ENCODE data around the gene MDC1. TPM values are rescaled to one million over a fixed set of nuclear protein-coding genes. Genes with fewer than 3 reads are reported as not detected.
"Not testable (repeated sequence)": the region's sequence is repeated elsewhere in the genome, so short reads cannot be mapped to it uniquely, and the experiment has no call there.

The MDC1 gene, protein sequence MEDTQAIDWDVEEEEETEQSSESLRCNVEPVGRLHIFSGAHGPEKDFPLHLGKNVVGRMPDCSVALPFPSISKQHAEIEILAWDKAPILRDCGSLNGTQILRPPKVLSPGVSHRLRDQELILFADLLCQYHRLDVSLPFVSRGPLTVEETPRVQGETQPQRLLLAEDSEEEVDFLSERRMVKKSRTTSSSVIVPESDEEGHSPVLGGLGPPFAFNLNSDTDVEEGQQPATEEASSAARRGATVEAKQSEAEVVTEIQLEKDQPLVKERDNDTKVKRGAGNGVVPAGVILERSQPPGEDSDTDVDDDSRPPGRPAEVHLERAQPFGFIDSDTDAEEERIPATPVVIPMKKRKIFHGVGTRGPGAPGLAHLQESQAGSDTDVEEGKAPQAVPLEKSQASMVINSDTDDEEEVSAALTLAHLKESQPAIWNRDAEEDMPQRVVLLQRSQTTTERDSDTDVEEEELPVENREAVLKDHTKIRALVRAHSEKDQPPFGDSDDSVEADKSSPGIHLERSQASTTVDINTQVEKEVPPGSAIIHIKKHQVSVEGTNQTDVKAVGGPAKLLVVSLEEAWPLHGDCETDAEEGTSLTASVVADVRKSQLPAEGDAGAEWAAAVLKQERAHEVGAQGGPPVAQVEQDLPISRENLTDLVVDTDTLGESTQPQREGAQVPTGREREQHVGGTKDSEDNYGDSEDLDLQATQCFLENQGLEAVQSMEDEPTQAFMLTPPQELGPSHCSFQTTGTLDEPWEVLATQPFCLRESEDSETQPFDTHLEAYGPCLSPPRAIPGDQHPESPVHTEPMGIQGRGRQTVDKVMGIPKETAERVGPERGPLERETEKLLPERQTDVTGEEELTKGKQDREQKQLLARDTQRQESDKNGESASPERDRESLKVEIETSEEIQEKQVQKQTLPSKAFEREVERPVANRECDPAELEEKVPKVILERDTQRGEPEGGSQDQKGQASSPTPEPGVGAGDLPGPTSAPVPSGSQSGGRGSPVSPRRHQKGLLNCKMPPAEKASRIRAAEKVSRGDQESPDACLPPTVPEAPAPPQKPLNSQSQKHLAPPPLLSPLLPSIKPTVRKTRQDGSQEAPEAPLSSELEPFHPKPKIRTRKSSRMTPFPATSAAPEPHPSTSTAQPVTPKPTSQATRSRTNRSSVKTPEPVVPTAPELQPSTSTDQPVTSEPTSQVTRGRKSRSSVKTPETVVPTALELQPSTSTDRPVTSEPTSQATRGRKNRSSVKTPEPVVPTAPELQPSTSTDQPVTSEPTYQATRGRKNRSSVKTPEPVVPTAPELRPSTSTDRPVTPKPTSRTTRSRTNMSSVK (N-terminal part only)
- 29.1 and 32.3 TPM in 2 replicates for polyA plus RNA-seq (2013)

DNA sequence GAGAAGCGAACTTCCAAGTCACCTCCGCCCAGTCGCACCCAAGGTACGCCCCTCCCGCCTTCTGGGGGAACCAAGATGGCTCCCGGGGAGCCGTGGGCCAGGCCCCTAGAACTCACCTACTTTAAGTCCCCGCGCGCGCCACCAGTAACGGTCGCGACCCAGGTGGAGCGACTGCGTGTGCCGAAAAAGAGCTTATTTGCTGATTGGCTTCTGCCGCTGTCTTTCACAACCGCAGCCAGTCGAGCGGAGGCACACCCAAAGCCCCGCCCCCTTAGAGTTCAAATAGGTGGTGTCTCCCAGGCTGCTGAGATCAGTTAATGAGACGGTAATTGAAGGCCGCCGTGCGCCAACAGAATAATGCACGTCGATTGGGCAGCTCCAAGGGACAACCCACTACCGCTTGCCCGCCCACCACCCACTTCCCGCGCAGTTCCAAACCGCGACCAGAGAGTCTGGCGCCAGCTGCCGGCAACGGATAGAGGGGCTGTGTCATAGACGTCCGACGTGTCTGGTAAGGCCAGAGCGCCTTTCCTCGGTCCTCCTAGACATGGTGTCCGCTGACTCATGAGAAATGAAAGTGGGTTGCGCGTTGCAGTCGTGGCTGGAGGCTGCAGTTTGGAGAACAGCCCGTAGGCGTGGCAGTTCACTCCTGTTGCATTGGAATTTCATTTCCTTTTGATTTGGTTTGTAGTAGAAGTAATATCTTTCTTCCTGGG is at the start of gene MDC1:
MDC1 (minus strand) TSS at position 153 of the 716 bp plus-strand sequence. CDS start 2,106 bp downstream, outside the sequence.
- peak within 1 kb of the TSS; percentile 67 for H3K4me2 ChIP-seq (ENCODE audit: low read length)
- peak within 1 kb of the TSS; percentile 65 for H2BK5ac ChIP-seq (ENCODE audit: low read depth, low read length, poor library complexity)
- H2AK5ac ChIP-seq (ENCODE audit: low read length): peak within 1 kb of the TSS; percentile 67
- H3K79me1 ChIP-seq (ENCODE audit: low read length): peaks cover 27% of the 10 kb centered on the region
- peak within 1 kb of the TSS; percentile 82 for H3K14ac ChIP-seq (ENCODE audit: low read length)
- H3K4ac ChIP-seq (ENCODE audit: low read depth, low read length): peak within 1 kb of the TSS; percentile 66
- H3K79me2 ChIP-seq (ENCODE audit: control insufficient read depth, insufficient read depth, low read length, poor library complexity): peaks cover 20% of the 10 kb centered on the region
- peak within 1 kb of the TSS; percentile 79 for H3K9ac ChIP-seq (ENCODE audit: low read length)
- peak within 1 kb of the TSS; percentile 65 for H2BK120ac ChIP-seq (ENCODE audit: insufficient read depth, low read length, poor library complexity)
- H3K36me3 ChIP-seq (ENCODE audit: control insufficient read depth in 1 of 2, insufficient read depth in 2 of 2, low read length in 2 of 2): peaks cover 21 to 23% of the 10 kb centered on the region in 2 experiments
- no peaks in the 10 kb centered on the region for H3K27me3 ChIP-seq (ENCODE audit: insufficient read depth, low read length)
- peaks cover 1% of the 10 kb centered on the region for H3K9me3 ChIP-seq (ENCODE audit: insufficient read depth, low read depth, low read length)
- H4K91ac ChIP-seq (ENCODE audit: low read depth, low read length): peak within 1 kb of the TSS; percentile 91
- WGBS (ENCODE audit: extremely low coverage, insufficient coverage, insufficient read length): no CpG with 5 or more reads among the region's 48 CpGs
- peak within 1 kb of the TSS; percentile 76 for H3K18ac ChIP-seq (ENCODE audit: low read length)
- peak; percentile 100 for DNase-seq
- H4K8ac ChIP-seq (ENCODE audit: low read depth, low read length): peak within 1 kb of the TSS; percentile 73
- peak within 1 kb of the TSS; percentile 65 for H3K27ac ChIP-seq (ENCODE audit: low read depth, low read length)
- peak within 1 kb of the TSS; percentile 63 for H2AFZ ChIP-seq (ENCODE audit: insufficient read depth, low read length, poor library complexity)
- H3K4me1 ChIP-seq (ENCODE audit: control insufficient read depth in 1 of 2, insufficient read depth in 2 of 2, low read length in 2 of 2): peaks cover 2 to 5% of the 10 kb centered on the region in 2 experiments
- H3K4me3 ChIP-seq (ENCODE audit: low read depth, low read length): peak within 1 kb of the TSS; percentile 74
- H4K12ac ChIP-seq (ENCODE audit: low read depth, low read length): peak within 1 kb of the TSS; percentile 85
- H2BK12ac ChIP-seq (ENCODE audit: low read length): peak within 1 kb of the TSS; percentile 62
- no peak within 1 kb of the TSS for H3K23ac ChIP-seq (ENCODE audit: low read length)

DNA sequence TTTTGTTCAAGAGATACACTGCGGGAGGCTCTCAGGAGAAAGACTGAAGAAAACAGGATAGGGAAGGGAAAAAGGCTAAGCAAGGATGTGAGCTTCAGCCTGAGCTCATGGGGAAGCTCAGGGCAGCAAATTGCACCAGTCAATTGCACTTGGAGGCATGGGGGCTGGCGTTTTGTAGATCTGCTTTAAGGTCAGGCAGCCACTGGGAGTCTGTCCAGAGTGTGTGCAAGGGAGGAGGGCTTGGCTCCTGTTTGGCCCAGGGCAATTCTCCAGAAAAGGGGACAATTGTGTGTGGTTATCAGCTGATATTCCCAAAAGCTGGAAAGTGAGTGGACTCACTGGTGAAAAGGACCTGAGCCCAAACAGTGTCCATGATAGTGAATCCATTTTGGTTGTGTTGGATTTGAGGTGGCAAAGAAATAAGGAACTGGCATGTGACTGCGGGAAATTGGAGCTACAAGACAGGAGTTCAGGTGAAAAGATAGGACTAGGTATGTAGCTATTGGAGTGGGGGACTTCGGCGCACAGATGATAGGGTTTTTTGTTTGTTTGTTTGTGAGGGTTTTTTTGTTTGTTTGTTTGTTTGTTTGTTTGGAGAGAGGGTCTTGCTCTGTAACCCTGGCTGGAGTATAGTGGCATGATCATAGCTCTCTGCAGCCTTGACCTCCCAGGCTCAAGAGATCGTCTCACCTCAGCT is 49.5 kb upstream of the MDC1 start:
- peak overlapping the region; percentile 85 for H3K14ac ChIP-seq (ENCODE audit: low read length)
- no peak overlapping the region for H2AFZ ChIP-seq (ENCODE audit: insufficient read depth, low read length, poor library complexity)
- H3K79me2 ChIP-seq (ENCODE audit: control insufficient read depth, insufficient read depth, low read length, poor library complexity): peaks cover 2% of the 10 kb centered on the region
- DNase-seq: no peak
- no peak overlapping the region for H3K23ac ChIP-seq (ENCODE audit: low read length)
- no peaks in the 10 kb centered on the region for H3K27me3 ChIP-seq (ENCODE audit: insufficient read depth, low read length)
- no peaks in the 10 kb centered on the region for H3K9me3 ChIP-seq (ENCODE audit: insufficient read depth, low read depth, low read length)
- peak overlapping the region; percentile 56 for H3K18ac ChIP-seq (ENCODE audit: low read length)
- H3K4ac ChIP-seq (ENCODE audit: low read depth, low read length): peak overlapping the region; percentile 35
- peak overlapping the region; percentile 71 for H2AK5ac ChIP-seq (ENCODE audit: low read length)
- H3K9ac ChIP-seq (ENCODE audit: low read length): no peak overlapping the region
- peak overlapping the region; percentile 94 for H4K91ac ChIP-seq (ENCODE audit: low read depth, low read length)
- H2BK120ac ChIP-seq (ENCODE audit: insufficient read depth, low read length, poor library complexity): peak overlapping the region; percentile 92
- no peak overlapping the region for H3K4me3 ChIP-seq (ENCODE audit: low read depth, low read length)
- peak overlapping the region; percentile 90 for H2BK12ac ChIP-seq (ENCODE audit: low read length)
- peaks cover 37 to 52% of the 10 kb centered on the region in 2 experiments for H3K4me1 ChIP-seq (ENCODE audit: control insufficient read depth in 1 of 2, insufficient read depth in 2 of 2, low read length in 2 of 2)
- peak overlapping the region; percentile 75 for H3K27ac ChIP-seq (ENCODE audit: low read depth, low read length)
- no peak overlapping the region for H4K12ac ChIP-seq (ENCODE audit: low read depth, low read length)
- H3K79me1 ChIP-seq (ENCODE audit: low read length): peaks cover 64% of the 10 kb centered on the region
- H4K8ac ChIP-seq (ENCODE audit: low read depth, low read length): peak overlapping the region; percentile 66
- H3K36me3 ChIP-seq (ENCODE audit: control insufficient read depth in 1 of 2, insufficient read depth in 2 of 2, low read length in 2 of 2): no peaks in the 10 kb centered on the region
- no peak overlapping the region for H3K4me2 ChIP-seq (ENCODE audit: low read length)
- H2BK5ac ChIP-seq (ENCODE audit: low read depth, low read length, poor library complexity): peak overlapping the region; percentile 88
- 100% methylated on average over 2 of the region's 6 CpGs for WGBS (ENCODE audit: extremely low coverage, insufficient coverage, insufficient read length)

DNA sequence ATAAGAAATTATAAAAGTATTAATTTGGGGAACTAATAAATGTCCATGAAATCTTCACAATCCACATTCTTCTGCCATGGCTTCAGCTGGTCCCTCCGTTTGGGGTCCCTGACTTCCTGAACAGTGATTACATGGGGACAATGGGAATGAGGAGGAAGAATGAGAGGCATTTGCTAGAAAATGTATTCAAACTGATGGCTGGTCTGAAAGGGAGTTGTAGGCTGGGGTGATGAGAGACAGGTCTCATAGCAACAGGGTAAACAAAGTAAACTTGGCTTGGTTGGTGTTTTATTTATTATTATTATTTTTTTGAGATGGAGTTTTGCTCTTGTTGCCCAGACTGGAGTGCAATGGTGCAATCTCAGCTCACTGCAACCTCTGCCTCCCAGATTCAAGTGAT is 48.4 kb upstream of the MDC1 start:
- WGBS (ENCODE audit: extremely low coverage, insufficient coverage, insufficient read length): no CpG with 5 or more reads among the region's 1 CpG
- not testable (repeated sequence) for H3K18ac ChIP-seq (ENCODE audit: low read length); H3K4me3 ChIP-seq (ENCODE audit: low read depth, low read length); H2BK12ac ChIP-seq (ENCODE audit: low read length); H4K12ac ChIP-seq (ENCODE audit: low read depth, low read length); H3K23ac ChIP-seq (ENCODE audit: low read length); H2AK5ac ChIP-seq (ENCODE audit: low read length); DNase-seq; H3K4ac ChIP-seq (ENCODE audit: low read depth, low read length); H4K8ac ChIP-seq (ENCODE audit: low read depth, low read length); H3K14ac ChIP-seq (ENCODE audit: low read length); H3K4me2 ChIP-seq (ENCODE audit: low read length); H3K27ac ChIP-seq (ENCODE audit: low read depth, low read length); H3K79me2 ChIP-seq (ENCODE audit: control insufficient read depth, insufficient read depth, low read length, poor library complexity); H2AFZ ChIP-seq (ENCODE audit: insufficient read depth, low read length, poor library complexity); H3K27me3 ChIP-seq (ENCODE audit: insufficient read depth, low read length); H4K91ac ChIP-seq (ENCODE audit: low read depth, low read length); H3K36me3 ChIP-seq (ENCODE audit: control insufficient read depth in 1 of 2, insufficient read depth in 2 of 2, low read length in 2 of 2); H3K9me3 ChIP-seq (ENCODE audit: insufficient read depth, low read depth, low read length); H3K9ac ChIP-seq (ENCODE audit: low read length); H2BK120ac ChIP-seq (ENCODE audit: insufficient read depth, low read length, poor library complexity)
- Histone ChIP-seq H2BK5ac (ENCODE audit: low read depth, low read length, poor library complexity) (peak overlapping the region; percentile 44), H3K4me1 (ENCODE audit: control insufficient read depth in 1 of 2, insufficient read depth in 2 of 2, low read length in 2 of 2) (peaks cover 42 to 56% of the 10 kb centered on the region in 2 experiments), H3K79me1 (ENCODE audit: low read length) (peaks cover 66% of the 10 kb centered on the region)
